ENCODE data around the gene DSCAML1.

DSCAML1 gene

DNA sequence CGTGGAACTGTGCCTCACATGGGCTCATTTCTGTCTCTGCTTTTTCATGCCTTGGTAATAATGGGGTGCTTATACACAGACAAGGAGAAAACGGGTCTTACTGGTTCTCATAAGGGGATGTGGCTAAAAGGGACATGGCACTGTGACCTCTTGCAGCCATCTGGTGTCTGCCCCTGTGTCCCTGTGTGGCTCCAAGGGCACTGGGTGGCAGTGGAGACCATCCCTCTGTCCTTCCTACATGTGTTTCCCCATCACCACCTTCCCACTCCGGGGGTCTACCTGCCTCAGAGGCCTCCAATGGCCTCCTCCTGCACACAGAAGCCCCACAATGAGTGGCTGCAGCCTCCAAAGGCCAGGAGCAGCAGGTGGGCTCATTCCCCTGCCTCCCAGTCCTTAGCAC is 248.1 kb downstream of the DSCAML1 start:
- DNase-seq (ENCODE audit: low spot score), result no peak

DNA sequence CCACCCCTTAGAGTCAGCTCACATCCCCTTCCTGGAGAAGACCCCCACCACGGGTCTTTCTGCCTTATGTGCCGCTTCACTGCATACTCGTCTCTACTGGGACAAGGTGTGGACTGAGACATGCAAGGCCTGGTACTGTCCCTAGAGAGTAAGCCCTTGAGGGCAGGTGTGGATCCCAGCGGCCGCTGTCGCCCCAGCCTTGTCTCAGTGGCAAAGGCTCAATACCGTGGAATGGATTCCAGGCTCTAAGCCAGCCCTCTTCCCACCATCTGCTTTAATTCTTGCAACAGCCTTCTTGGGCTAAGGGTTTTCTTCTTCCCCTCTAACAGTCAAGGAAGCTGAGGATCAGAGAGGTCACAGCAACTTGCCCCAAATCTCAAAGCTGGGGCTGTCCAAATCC is 249.1 kb downstream of the DSCAML1 start:
- DNase-seq (ENCODE audit: low spot score), result no peak

GRCh38 chr11:117547195-117547850 is 249.7 kb downstream of the DSCAML1 start:
- DNase-seq (ENCODE audit: low spot score), result no peak

DNA sequence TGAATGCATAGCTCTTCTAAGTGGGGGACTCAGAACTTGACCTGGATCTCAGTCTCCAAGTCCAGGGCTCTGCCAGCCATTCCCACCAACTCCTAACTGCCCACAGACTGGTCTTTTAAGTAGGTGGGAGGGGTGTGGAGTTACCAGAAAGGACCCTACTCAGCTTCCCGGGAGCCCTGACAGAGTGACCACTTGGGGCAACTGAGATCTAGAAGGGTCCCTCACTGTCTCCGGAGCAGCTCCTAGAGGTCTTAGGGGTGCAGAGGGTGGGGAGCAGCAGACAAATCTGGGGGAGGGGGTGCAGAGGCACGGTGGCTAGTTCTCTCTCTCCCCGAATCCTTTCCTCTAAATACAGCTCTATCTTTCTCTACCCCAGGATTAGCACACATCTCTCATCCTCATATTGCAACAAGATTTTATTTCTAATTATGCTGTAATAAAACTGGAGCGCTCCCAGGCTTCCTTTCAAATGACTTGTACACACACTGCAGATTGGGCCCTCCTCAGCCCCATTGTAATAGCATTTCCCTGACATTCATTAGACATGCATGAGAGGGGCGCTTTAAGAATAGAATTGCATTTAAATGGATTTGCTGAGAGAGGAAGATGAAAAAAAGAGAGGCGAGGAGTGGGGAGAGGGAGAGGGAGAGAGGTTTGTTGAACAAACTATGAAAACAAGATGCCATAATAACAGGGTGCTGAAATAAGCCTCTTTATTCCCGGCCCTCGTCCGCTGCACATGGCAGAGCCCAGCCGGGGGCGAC is 250.4 kb downstream of the DSCAML1 start:
- no peak for DNase-seq (ENCODE audit: low spot score)

DNA sequence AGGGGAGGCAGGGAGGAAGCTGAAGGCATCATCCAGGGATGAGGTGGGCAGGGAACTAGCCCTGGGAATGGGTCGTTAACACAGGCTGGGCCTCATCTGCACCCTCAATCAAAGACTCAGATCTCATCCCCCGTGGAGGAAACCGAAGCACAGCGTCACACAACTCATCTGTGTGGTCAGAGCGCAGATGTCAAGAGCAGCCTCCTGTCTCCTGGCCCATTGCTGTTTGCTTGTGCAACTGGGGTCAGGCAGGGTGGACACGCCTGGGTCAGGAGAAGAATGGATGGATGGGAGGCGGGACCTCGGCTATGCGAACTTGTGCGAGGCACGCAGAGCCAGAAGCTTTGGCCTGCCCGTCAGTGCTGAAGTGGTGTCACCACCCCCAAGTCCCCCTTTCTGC is 251.3 kb downstream of the DSCAML1 start:
- no peak for DNase-seq (ENCODE audit: low spot score)

GRCh38 chr11:117544130-117544800 is 252.8 kb downstream of the DSCAML1 start:
- no peak for DNase-seq (ENCODE audit: low spot score)

GRCh38 chr11:117541211-117541610 is 255.8 kb downstream of the DSCAML1 start:
- DNase-seq (ENCODE audit: low spot score), result no peak

- DNase-seq (ENCODE audit: low spot score), result no peak
These were observed 258.5 kb downstream of the DSCAML1 start for GRCh38 chr11:117538263-117539135.

DNA sequence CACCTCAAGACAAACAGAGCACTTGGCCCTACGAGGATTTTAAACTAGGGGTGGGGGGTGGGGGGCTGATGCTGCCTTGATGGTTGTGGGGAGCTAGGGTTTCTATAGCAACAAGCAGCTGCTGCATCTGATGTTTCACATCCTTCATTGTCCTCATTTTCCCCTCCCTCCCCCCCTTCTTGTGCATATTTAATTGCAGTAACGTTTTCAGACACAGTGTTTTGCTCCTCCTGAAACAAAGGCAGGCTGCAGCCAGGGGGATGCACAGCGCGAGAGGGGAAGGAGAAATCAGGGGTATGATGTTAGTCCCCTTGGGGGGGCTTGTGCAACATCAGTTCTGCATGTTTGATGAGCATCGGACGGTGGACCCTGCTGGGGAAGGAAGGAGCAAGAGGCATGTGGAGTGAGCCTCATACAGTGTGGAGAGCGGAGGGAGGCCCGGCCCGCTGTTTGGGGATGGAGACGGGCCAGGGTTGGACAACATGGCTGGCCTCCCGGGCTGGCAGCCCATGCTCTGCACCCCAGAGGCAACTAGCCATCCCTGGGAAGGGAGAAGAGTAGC is 261.1 kb downstream of the DSCAML1 start:
- no peak for DNase-seq (ENCODE audit: low spot score)

- DNase-seq (ENCODE audit: low spot score), result no peak
These were observed 261.7 kb downstream of the DSCAML1 start for GRCh38 chr11:117535201-117535849.

DNA sequence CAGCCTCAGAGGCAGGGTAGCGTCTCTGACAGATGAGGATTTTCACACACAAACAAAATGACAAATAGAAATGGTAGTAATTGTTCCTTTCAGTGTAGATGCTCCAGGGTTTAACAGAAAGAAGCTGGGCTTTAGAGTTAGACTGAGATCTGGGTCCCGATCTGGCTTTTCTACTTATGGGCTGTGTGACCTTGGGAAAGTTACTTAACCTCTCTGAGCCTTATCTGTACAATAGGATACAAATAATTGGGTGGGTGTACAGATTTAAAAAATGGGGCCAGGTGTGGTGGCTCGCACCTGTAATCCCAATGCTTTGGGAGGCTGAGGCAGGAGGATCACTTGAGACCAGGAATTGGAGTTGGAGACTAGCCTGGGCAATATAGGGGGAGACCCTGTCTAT is 264.4 kb downstream of the DSCAML1 start:
- DNase-seq (ENCODE audit: low spot score), result no peak

GRCh38 chr11:117529816-117530215 is 267.2 kb downstream of the DSCAML1 start:
- DNase-seq (ENCODE audit: low spot score), result no peak

GRCh38 chr11:117528097-117528721 is 268.8 kb downstream of the DSCAML1 start:
- DNase-seq (ENCODE audit: low spot score), result no peak

DNA sequence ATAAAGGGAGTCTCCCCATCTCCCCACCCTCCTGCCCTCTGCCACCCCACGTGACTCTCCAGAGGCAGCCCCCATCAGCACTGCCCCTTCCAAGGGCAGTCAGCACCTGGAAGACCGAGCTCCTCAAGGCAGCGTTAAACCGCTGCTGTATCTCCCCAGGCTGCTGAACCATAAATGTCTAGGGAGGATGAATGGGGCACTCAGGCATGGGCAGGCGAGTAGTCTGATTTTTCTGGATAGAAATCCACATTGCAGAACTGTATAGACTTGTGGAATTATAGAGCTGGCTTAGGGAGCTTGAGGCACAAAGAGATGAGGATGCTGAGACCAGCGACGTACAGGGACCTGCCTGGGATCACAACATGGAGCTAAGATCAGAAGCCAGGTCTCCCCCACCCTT is 269.7 kb downstream of the DSCAML1 start:
- no peak for DNase-seq (ENCODE audit: low spot score)

DNA sequence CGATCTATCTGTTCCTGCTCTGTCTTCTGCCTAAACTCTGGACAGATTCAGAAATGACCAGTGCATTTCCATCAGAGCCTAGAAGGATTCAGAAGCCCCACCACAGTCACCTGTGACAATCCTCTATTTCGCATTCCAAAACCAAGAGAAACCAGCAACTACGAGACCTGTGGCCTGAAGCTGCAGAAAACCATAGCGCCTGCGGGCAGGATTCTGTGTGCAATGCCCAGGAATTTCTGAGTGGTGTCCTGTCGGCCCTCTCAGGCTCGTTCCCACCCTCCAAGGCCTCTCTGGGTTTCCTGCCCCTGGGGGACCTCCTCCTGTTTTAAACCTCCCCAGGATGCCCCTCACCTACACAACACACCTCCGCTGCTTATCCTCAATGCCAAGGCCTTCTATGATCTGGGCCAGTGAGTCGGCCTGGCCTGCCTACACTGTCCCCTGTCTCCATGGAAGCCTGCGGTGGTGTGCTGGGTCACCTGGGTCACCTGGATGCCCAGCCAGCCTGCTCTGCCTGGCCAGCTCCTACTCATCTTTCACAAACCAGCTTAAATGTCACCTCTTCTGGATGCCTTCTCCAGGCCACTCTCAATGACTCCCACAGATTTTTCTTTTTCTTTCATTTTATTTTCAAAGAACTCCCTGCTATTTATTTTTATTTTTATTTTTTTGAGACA is 271.0 kb downstream of the DSCAML1 start:
- DNase-seq (ENCODE audit: low spot score), result no peak

DNA sequence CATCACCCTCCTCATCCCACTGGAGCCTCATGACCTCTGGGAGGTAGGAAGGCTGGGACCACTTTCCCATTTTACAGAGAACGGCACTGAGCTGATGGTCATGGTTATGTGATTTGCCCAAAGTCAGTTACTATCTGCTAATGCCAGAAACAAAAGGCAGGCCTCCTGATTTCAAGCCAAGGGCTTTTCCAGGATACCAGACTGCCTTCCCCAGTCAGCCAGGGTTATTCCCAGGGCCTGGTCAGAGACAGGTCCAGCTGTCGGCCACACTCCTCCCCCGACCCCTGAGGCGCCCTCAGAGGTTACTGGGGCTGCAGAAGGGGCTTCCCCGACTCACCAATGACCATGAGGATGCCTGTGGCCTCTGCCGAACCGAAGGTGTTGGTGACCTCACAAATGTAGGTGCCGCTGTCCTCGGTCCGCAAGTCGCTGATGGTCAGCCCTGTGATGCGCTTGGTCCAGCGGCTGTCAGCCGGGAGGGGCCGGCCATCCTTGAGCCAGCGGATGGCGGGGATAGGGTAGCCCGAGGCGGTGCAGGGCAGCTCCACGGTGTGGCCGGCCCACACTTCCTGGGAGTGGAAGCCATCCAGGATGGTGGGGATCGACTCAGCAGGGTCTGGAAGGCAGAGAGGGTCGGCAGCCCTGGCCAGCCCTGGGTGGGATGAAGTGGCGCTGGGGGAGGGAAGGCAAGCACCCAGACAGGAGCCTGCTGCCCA is 272.4 kb downstream of the DSCAML1 start:
- DNase-seq (ENCODE audit: low spot score), result no peak

DNA sequence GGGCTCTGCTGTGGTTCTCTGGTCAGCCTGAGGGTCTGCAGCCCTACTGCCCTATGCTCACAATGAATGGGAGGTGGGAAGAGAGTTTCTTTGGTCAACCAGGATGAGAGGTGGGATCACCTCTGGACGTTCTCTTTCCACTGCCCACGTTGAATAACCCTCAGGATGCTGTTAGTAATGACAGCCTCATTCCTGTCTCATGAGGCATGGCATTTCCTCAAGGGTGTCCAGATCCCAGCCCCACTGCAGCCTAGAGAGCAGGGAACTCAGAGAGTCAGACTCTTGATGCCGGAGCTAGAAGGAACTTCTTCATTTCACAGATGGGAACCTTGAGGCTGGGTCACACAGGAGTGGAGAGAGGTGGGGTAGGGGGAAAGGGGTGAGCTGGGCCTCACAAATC is 273.3 kb downstream of the DSCAML1 start:
- DNase-seq (ENCODE audit: low spot score), result no peak

DNA sequence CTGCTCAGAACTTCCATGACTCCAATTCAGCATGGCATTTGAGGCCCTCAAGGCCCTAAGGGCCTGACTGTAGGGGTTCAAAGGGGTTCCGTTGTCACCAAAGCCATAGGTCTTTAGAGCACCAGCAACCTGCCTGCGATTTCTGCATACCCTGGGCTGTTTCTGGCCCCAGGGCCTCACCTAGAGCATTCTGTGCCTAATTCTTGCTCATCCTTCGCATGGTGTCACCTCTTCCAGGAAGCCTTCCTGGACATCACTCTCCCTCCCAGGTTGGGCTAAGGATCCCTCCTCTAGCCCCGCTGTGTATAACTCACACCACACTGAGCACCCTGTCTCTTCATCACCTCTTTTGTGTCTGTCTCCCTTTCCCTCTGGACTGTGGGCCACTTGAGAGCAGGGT is 275.0 kb downstream of the DSCAML1 start:
- no peak for DNase-seq (ENCODE audit: low spot score)

DNA sequence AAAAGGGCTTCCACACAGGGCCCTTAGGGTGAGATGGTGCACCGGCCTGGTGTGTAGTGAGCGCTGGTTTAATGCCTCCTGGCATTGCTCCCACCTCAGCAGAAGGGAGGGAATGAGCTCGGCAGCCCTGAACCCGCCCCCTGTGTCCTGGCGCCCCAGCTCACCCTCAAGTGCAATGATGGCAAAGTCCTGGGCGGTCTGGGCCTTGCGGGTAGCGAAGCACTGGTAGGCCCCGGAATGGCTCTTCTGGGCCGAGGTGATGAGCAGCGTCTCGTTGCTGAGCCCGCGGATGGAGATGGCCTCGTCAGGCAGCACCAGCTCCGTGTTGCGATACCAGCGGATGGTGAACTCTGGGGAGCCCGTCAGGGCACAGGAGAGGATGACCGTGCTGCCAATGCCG is 276.1 kb downstream of the DSCAML1 start:
- DNase-seq (ENCODE audit: low spot score), result no peak

GRCh38 chr11:117520201-117520600 is 276.8 kb downstream of the DSCAML1 start:
- no peak for DNase-seq (ENCODE audit: low spot score)
